ENCODE results near the gene NGFR.

NGFR gene

GRCh38 chr17:49511810-49512209 is 16.7 kb downstream of the NGFR start:
- POLR2A ChIA-PET = interaction anchor here (0.6 to 0.7 kb wide), 3 partner anchors 9 to 195 kb away, joined by 3 to 5 read pairs (median 4); no protein-coding TSS in a partner anchor

GRCh38 chr17:49512296-49513043 is 17.4 kb downstream of the NGFR start:
- H3K9me3 ChIP-seq (ENCODE audit: control insufficient read depth, insufficient read depth, low read depth, low read length) = no peaks in the 10 kb centered on the region
- peaks cover 10% of the 10 kb centered on the region for H3K4me1 ChIP-seq (ENCODE audit: control insufficient read depth, insufficient read depth, low read length)
- H3K36me3 ChIP-seq (ENCODE audit: control insufficient read depth in 2 of 2, insufficient read depth in 1 of 2, low read length in 2 of 2) = no peaks in the 10 kb centered on the region
- TF ChIP-seq ZEB2 (tag by site-specific recombination; IDR thresholded peaks at IDR 0.05) (no peak), ZNF785 (tag by site-specific recombination; IDR thresholded peaks at IDR 0.05) (no peak), SP7 (tag by site-specific recombination; IDR thresholded peaks at IDR 0.05) (peak; percentile 74), ZNF175 (tag by site-specific recombination; IDR thresholded peaks at IDR 0.05) (no peak), ZNF366 (tag by site-specific recombination; conservative IDR thresholded peaks at IDR 0.05) (no peak), GLIS2 (tag by site-specific recombination; IDR thresholded peaks at IDR 0.05) (no peak), PBX3 (CRISPR knock-in tag; IDR thresholded peaks at IDR 0.05) (no peak), ZNF157 (tag by site-specific recombination; IDR thresholded peaks at IDR 0.05) (no peak), ZNF398 (tag by site-specific recombination; IDR thresholded peaks at IDR 0.05) (peak; percentile 42; the same call in 1 of the 2 replicates), ZNF280D (tag by site-specific recombination; IDR thresholded peaks at IDR 0.05) (no peak), KLF10 (tag by site-specific recombination; IDR thresholded peaks at IDR 0.05) (no peak), BCL6B (tag by site-specific recombination; IDR thresholded peaks at IDR 0.05) (no peak), ZNF639 (tag by site-specific recombination; IDR thresholded peaks at IDR 0.05) (no peak), ZNF701 (tag by site-specific recombination; IDR thresholded peaks at IDR 0.05) (no peak), ZBTB1 (tag by site-specific recombination; IDR thresholded peaks at IDR 0.05) (no peak)
- H3K4me3 ChIP-seq (ENCODE audit: low read depth, low read length) = no peak overlapping the region
- CTCF ChIA-PET = interaction anchor here (1.0 to 2.4 kb wide), 3 partner anchors 43 to 77 kb away, joined by 4 to 9 read pairs (median 6); no protein-coding TSS in a partner anchor
- POLR2A ChIA-PET = interaction anchor here (0.6 to 0.7 kb wide), 2 partner anchors 8 to 78 kb away, joined by 3 to 4 read pairs; no protein-coding TSS in a partner anchor
- H3K27ac ChIP-seq (ENCODE audit: extremely low read depth, low read depth, low read length) = no peak overlapping the region

More at GRCh38 chr17:49511810-49512209, 16.7 kb downstream of the NGFR start:
- Histone ChIP-seq H3K9me3 (ENCODE audit: control insufficient read depth, insufficient read depth, low read depth, low read length) (no peaks in the 10 kb centered on the region), H3K36me3 (ENCODE audit: control insufficient read depth in 2 of 2, insufficient read depth in 1 of 2, low read length in 2 of 2) (no peaks in the 10 kb centered on the region), H3K4me3 (ENCODE audit: low read depth, low read length) (no peak overlapping the region), H3K4me1 (ENCODE audit: control insufficient read depth, insufficient read depth, low read length) (peaks cover 10% of the 10 kb centered on the region), H3K27ac (ENCODE audit: extremely low read depth, low read depth, low read length) (no peak overlapping the region)
- TF ChIP-seq GLIS2 (tag by site-specific recombination; IDR thresholded peaks at IDR 0.05) = peak; percentile 8; the same call in 1 of the 2 replicates
- TF ChIP-seq ZNF155 (tag by site-specific recombination; IDR thresholded peaks at IDR 0.05) = no peak
- no peak for TF ChIP-seq ZNF623 (tag by site-specific recombination; IDR thresholded peaks at IDR 0.05)
- peak; percentile 39; the same call in 1 of the 2 replicates for TF ChIP-seq ZNF341 (tag by site-specific recombination; IDR thresholded peaks at IDR 0.05; ENCODE audit: low read depth)
- CTCF ChIA-PET = interaction anchor here (0.5 to 2.4 kb wide), 4 partner anchors 45 to 1296 kb away, joined by 3 to 9 read pairs (median 4); no protein-coding TSS in a partner anchor

Data from HEK293 (cell line).